T-cell (primary cell): Measurements from ENCODE around the gene ZIC2. TPM values are rescaled to one million over a fixed set of nuclear protein-coding genes. Genes with fewer than 3 reads are reported as not detected.

Source experiments
- ATAC-seq, 4 experiments: fragments of 200-7000 bp in 3 of 4; fragments of 150-1000 bp in 1 of 4; cut with Tn5 transposase; replicated peaks in 1 of 4; 1 replicate in 3 of 4; 2 replicates in 1 of 4; pipeline ENCODE4 v1.10.0; 2021; ENCODE audit warnings: moderate library complexity in 3 of 4, mild to moderate bottlenecking in 2 of 4, moderate number of reproducible peaks in 1 of 4
- CTCF ChIA-PET, 2 donors: fragments of 300-600 bp; sonication (Branson Sonifier 250); formaldehyde crosslinking; loops; one replicate each; lab custom pipeline; 2022; ENCODE audit warnings: antibody characterized with exemption in 2 of 2; lab: Charles Lee
- POLR2A ChIA-PET, 2 donors: fragments of 300-600 bp; sonication (Branson Sonifier 250); formaldehyde crosslinking; loops; one replicate each; lab custom pipeline; 2022; ENCODE audit warnings: antibody characterized with exemption in 2 of 2; lab: Charles Lee
- DNase-seq, 35 experiments: peaks; one replicate each; pipeline versions ENCODE4 v3.0.0 to v3.0.0-alpha.2; 2013 to 2023
- H3K27ac ChIP-seq: one replicate; pipeline ENCODE4 v1.5.1; 2013; ENCODE audit warnings: low read length
- H3K27me3 ChIP-seq, 2 experiments: replicated peaks in 1 of 2; 1 replicate in 1 of 2; 2 replicates in 1 of 2; pipeline versions ENCODE4 v1.6.1 to v1.7.0; 2013; ENCODE audit warnings: low read length in 1 of 2, mixed read lengths in 1 of 2; ENCODE audit not compliant: control insufficient read depth in 2 of 2, insufficient read depth in 2 of 2; ENCODE audit errors: extremely low read depth in 1 of 2
- H3K36me3 ChIP-seq, 2 donors: 1 replicate in 1 of 2; 2 replicates in 1 of 2; pipeline versions ENCODE4 v1.6.1 to v1.7.0; 2013; ENCODE audit warnings: low read length in 1 of 2; ENCODE audit not compliant: control insufficient read depth in 2 of 2, insufficient read depth in 1 of 2; ENCODE audit errors: extremely low read depth in 1 of 2
- H3K4me1 ChIP-seq, 2 experiments: 1 replicate in 1 of 2; 2 replicates in 1 of 2; pipeline versions ENCODE4 v1.6.1 to v1.7.0; 2013; ENCODE audit warnings: low read length in 2 of 2, mixed read lengths in 1 of 2; ENCODE audit not compliant: insufficient read depth in 2 of 2, control insufficient read depth in 1 of 2; ENCODE audit errors: extremely low read depth in 1 of 2
- H3K4me3 ChIP-seq, 2 donors: 1 replicate in 1 of 2; 2 replicates in 1 of 2; pipeline versions ENCODE4 v1.5.1 to v1.7.0; 2013; ENCODE audit warnings: mild to moderate bottlenecking in 2 of 2, low read length in 1 of 2, moderate library complexity in 1 of 2; ENCODE audit not compliant: control insufficient read depth in 1 of 2; ENCODE audit errors: extremely low read depth in 1 of 2
- H3K9me3 ChIP-seq: 2 replicates; pipeline ENCODE4 v1.7.0; 2013
- H3K27ac Mint-ChIP-seq, 2 donors: one replicate each; pipeline ENCODE4 v1.8.0; 2020 to 2021; ENCODE audit warnings: mild to moderate bottlenecking in 2 of 2, mixed read lengths in 2 of 2
- H3K27me3 Mint-ChIP-seq, 2 donors: one replicate each; pipeline ENCODE4 v1.8.0; 2021 to 2022; ENCODE audit warnings: mixed read lengths in 2 of 2
- H3K36me3 Mint-ChIP-seq: one replicate; pipeline ENCODE4 v1.8.0; 2021; ENCODE audit warnings: mixed read lengths
- H3K4me1 Mint-ChIP-seq, 3 donors: one replicate each; pipeline ENCODE4 v1.8.0; 2020 to 2022; ENCODE audit warnings: mixed read lengths in 3 of 3, mild to moderate bottlenecking in 1 of 3
- H3K4me3 Mint-ChIP-seq, 3 donors: one replicate each; pipeline ENCODE4 v1.8.0; 2020 to 2022; ENCODE audit warnings: mild to moderate bottlenecking in 3 of 3, mixed read lengths in 3 of 3, moderate library complexity in 3 of 3
- H3K9me3 Mint-ChIP-seq, 3 donors: one replicate each; pipeline ENCODE4 v1.8.0; 2020 to 2022; ENCODE audit warnings: mixed read lengths in 3 of 3
- WGBS: methylation state at CpG from one replicate; pipeline ENCODE4 v1.1.5; 2013; ENCODE audit warnings: missing lambda C conversion rate; ENCODE audit not compliant: insufficient coverage; 5-methylcytosine and 5-hydroxymethylcytosine counted together
- total RNA-seq, 35 experiments: library from RNA in 6 of 35; stranded (reverse) in 6 of 35; fragments of 120-200 nt in 1 of 35; gene quantifications; one replicate each; pipeline versions ENCODE4 v1.2.1 to v1.2.4 and lab custom pipeline; 2013 to 2026

Gene ZIC2
- total RNA-seq, 5 donors from 2014 or later (not counting 1 experiment from before 2014, with no cell fraction given), result 0.10 to 0.88 (median 0.85) TPM; not detected in 2

- peaks cover 2 to 46% of the 10 kb centered on the region in 2 experiments for H3K4me1 ChIP-seq
- peaks cover 59 to 92% of the 10 kb centered on the region in 2 donors for H3K27me3 Mint-ChIP-seq
- H3K4me3 Mint-ChIP-seq, result peak overlapping the region; percentile 51 to 70 (median 62)
- H3K36me3 Mint-ChIP-seq, result peaks cover 2% of the 10 kb centered on the region
- peaks cover 25 to 40% (median 37%) of the 10 kb centered on the region in 3 donors for H3K4me1 Mint-ChIP-seq
- CTCF ChIA-PET, result interaction anchor here (0.6 to 1.0 kb wide), 4 partner anchors 32 to 675 kb away, joined by 3 to 9 read pairs (median 4); no protein-coding TSS in a partner anchor
- H3K27ac ChIP-seq, result no peak overlapping the region
- POLR2A ChIA-PET, result no interaction called here
- H3K4me3 ChIP-seq, result peak overlapping the region in 1 of 2 donors; percentile 45
- H3K27me3 ChIP-seq, result peaks cover 17 to 85% of the 10 kb centered on the region in 2 experiments
- ATAC-seq (peak in 3 of 4 experiments; percentile 13 to 47 (median 39)), DNase-seq (no peak)
- no peak overlapping the region for H3K27ac Mint-ChIP-seq
- 6% methylated on average over 60 of the region's 68 CpGs for WGBS
- no peaks in the 10 kb centered on the region for H3K9me3 ChIP-seq
- H3K9me3 Mint-ChIP-seq, result peaks cover 0 to 3% (median 0%) of the 10 kb centered on the region in 3 donors
- no peaks in the 10 kb centered on the region for H3K36me3 ChIP-seq
These were observed 24.9 kb upstream of the ZIC2 start for GRCh38 chr13:99956473-99957349.

GRCh38 chr13:99958406-99959126 lies 23.0 kb upstream of the ZIC2 start:
- Mint-ChIP-seq H3K27ac (peak overlapping the region in 1 of 2 donors; percentile 27), H3K27me3 (peaks cover 65 to 87% of the 10 kb centered on the region in 2 donors), H3K9me3 (peaks cover 0 to 3% (median 0%) of the 10 kb centered on the region in 3 donors), H3K36me3 (peaks cover 2% of the 10 kb centered on the region), H3K4me3 (peak overlapping the region in 1 of 3 donors; percentile 70), H3K4me1 (peaks cover 25 to 40% (median 37%) of the 10 kb centered on the region in 3 donors)
- Histone ChIP-seq H3K36me3 (no peaks in the 10 kb centered on the region), H3K27ac (no peak overlapping the region), H3K27me3 (peaks cover 25 to 68% of the 10 kb centered on the region in 2 experiments), H3K9me3 (no peaks in the 10 kb centered on the region), H3K4me1 (peaks cover 2 to 46% of the 10 kb centered on the region in 2 experiments), H3K4me3 (no peak overlapping the region)
- no peak for ATAC-seq
- 24% methylated on average over 31 of the region's 35 CpGs for WGBS
- DNase-seq, result no peak
- POLR2A ChIA-PET, result no interaction called here
- CTCF ChIA-PET, result interaction anchor here (0.6 to 1.4 kb wide), 4 partner anchors 15 to 850 kb away, joined by 3 to 5 read pairs (median 3); no protein-coding TSS in a partner anchor

- H3K27me3 Mint-ChIP-seq, result peaks cover 65 to 87% of the 10 kb centered on the region in 2 donors
- no peak for ATAC-seq
- peak overlapping the region in 1 of 3 donors; percentile 70 for H3K4me3 Mint-ChIP-seq
- 14% methylated on average over 3 of the region's 10 CpGs for WGBS
- H3K9me3 Mint-ChIP-seq, result peaks cover 0 to 3% (median 0%) of the 10 kb centered on the region in 3 donors
- Histone ChIP-seq H3K9me3 (no peaks in the 10 kb centered on the region), H3K27me3 (peaks cover 30 to 67% of the 10 kb centered on the region in 2 experiments), H3K36me3 (no peaks in the 10 kb centered on the region), H3K27ac (no peak overlapping the region), H3K4me1 (peaks cover 2 to 46% of the 10 kb centered on the region in 2 experiments), H3K4me3 (peak overlapping the region in 1 of 2 donors; percentile 60)
- CTCF ChIA-PET, result interaction anchor here in 1 of 2 donors (0.6 to 1.4 kb wide), 2 partner anchors 15 to 851 kb away, joined by 3 to 5 read pairs; no protein-coding TSS in a partner anchor
- POLR2A ChIA-PET, result no interaction called here
- H3K4me1 Mint-ChIP-seq, result peaks cover 25 to 40% (median 37%) of the 10 kb centered on the region in 3 donors
- H3K36me3 Mint-ChIP-seq, result peaks cover 2% of the 10 kb centered on the region
- DNase-seq, result no peak
- no peak overlapping the region for H3K27ac Mint-ChIP-seq
These were observed 22.5 kb upstream of the ZIC2 start for GRCh38 chr13:99959127-99959539.

GRCh38 chr13:99959540-99960230 lies 21.9 kb upstream of the ZIC2 start:
- Mint-ChIP-seq H3K27me3 (peaks cover 65 to 86% of the 10 kb centered on the region in 2 donors), H3K4me1 (peaks cover 25 to 40% (median 37%) of the 10 kb centered on the region in 3 donors), H3K9me3 (peaks cover 0 to 3% (median 0%) of the 10 kb centered on the region in 3 donors), H3K4me3 (peak overlapping the region; percentile 25 to 70 (median 57)), H3K27ac (peak overlapping the region in 1 of 2 donors; percentile 16), H3K36me3 (peaks cover 2% of the 10 kb centered on the region)
- ChIA-PET POLR2A (interaction anchor here in 1 of 2 donors (0.5 to 0.6 kb wide), 2 partner anchors 42 to 459 kb away, joined by 3 to 4 read pairs; no protein-coding TSS in a partner anchor), CTCF (interaction anchor here in 1 of 2 donors (0.6 kb wide), 1 partner anchor 851 kb away, joined by 5 read pairs; no protein-coding TSS in a partner anchor)
- WGBS, result 10% methylated on average over 45 of the region's 49 CpGs
- H3K27me3 ChIP-seq, result peaks cover 30 to 63% of the 10 kb centered on the region in 2 experiments
- peak in 1 of 4 experiments; percentile 39 for ATAC-seq
- H3K4me3 ChIP-seq, result peak overlapping the region in 1 of 2 donors; percentile 60
- H3K4me1 ChIP-seq, result peaks cover 2 to 46% of the 10 kb centered on the region in 2 experiments
- no peak overlapping the region for H3K27ac ChIP-seq
- H3K9me3 ChIP-seq, result no peaks in the 10 kb centered on the region
- H3K36me3 ChIP-seq, result no peaks in the 10 kb centered on the region
- peak in 1 of 35 experiments; percentile 47 for DNase-seq

GRCh38 chr13:99960663-99961311 lies 20.8 kb upstream of the ZIC2 start:
- no peaks in the 10 kb centered on the region for H3K36me3 ChIP-seq
- Mint-ChIP-seq H3K9me3 (peaks cover 0 to 3% (median 0%) of the 10 kb centered on the region in 3 donors), H3K4me1 (peaks cover 25 to 37% (median 36%) of the 10 kb centered on the region in 3 donors), H3K36me3 (peaks cover 2% of the 10 kb centered on the region), H3K27me3 (peaks cover 62 to 81% of the 10 kb centered on the region in 2 donors), H3K27ac (no peak overlapping the region), H3K4me3 (peak overlapping the region in 1 of 3 donors; percentile 45)
- no peaks in the 10 kb centered on the region for H3K9me3 ChIP-seq
- no peak for DNase-seq
- H3K27me3 ChIP-seq, result peaks cover 34 to 60% of the 10 kb centered on the region in 2 experiments
- no peak for ATAC-seq
- no peak overlapping the region for H3K27ac ChIP-seq
- ChIA-PET POLR2A (no interaction called here), CTCF (interaction anchor here in 1 of 2 donors (0.6 kb wide), 1 partner anchor 341 kb away, joined by 7 read pairs; no protein-coding TSS in a partner anchor)
- H3K4me1 ChIP-seq, result peaks cover 2 to 42% of the 10 kb centered on the region in 2 experiments
- WGBS, result 4% methylated on average over 4 of the region's 13 CpGs
- no peak overlapping the region for H3K4me3 ChIP-seq
